Measurements from ENCODE around the gene PRAMEF18. TPM values are rescaled to one million over a fixed set of nuclear protein-coding genes. Genes with fewer than 3 reads are reported as not detected.
"Not testable (repeated sequence)": the region's sequence is repeated elsewhere in the genome, so short reads cannot be mapped to it uniquely, and the experiment has no call there.

PRAMEF18 gene, protein sequence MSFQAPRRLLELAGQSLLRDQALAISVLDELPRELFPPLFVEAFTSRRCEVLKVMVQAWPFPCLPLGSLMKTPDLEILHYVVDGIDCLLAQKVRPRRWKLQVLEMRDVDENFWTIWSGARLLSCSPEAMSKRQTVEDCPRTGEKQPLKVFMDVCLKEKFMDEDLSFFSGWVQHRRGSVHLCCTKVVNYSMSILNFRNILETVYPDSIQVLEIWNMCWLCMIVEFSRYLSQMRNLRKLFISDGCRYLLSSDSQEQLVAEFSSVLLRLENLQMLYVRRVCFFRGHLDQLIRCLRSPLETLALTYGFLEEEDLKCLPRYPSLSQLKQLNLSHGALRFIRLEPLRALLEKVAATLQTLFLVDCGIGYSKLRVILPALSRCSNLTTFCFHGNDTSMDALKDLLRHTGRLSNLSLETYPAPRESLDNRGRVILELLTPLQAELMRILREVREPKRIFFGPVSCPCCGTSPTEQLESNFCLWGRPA
- polyA plus RNA-seq, result not detected

DNA sequence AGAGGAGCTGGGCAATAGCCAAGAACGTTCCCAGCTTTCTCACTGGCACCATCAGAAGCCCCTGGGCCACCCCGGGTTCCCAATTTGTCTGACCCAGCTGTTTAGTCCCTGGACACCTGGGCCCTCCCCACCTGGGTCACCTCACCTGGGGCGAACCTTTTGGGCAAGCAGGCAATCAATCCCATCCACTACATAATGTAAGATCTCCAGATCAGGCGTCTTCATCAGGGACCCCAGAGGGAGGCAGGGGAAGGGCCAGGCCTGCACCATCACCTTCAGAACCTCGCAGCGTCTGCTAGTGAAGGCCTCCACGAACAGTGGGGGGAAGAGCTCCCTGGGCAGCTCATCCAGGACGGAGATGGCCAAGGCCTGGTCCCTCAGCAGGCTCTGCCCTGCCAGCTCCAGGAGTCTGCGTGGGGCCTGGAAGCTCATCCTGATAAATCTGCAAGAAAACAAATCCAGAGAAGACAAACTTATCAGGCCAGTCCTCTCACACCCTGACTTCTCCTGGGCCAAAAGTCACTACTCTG, at the start of gene PRAMEF18:
PRAMEF18 (minus strand) TSS at position 480 of the 530 bp plus-strand sequence; CDS start at position 432, 48 bp downstream.
- H3K27ac ChIP-seq (ENCODE audit: low read depth, low read length), result not testable (repeated sequence)
- 62 to 79% (median 74%) methylated on average over 9 of the region's 9 CpGs for WGBS, 3 donors

DNA sequence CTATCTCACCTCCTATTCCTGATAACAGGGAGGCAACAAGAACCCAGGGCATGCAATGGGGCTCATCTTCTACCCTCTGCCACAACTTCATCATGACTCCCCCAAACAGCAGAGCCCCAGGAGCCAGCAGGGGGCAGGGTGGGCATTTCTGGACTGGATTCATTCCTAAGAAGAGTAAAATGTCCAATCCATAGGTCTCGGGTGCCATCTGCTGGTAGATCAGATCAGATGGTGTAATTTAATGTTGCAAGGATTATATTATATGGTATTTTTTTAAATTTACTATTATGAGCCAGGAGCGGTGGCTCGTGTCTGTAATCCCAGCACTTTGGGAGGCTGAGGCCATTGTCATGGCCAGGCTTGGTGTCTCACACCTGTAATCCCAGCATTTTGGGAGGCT, 39.2 kb upstream of the PRAMEF18 start:
- WGBS, 3 donors, result 34 to 43% (median 40%) methylated on average over 2 of the region's 3 CpGs
- H3K27ac ChIP-seq (ENCODE audit: low read depth, low read length), result not testable (repeated sequence)

DNA sequence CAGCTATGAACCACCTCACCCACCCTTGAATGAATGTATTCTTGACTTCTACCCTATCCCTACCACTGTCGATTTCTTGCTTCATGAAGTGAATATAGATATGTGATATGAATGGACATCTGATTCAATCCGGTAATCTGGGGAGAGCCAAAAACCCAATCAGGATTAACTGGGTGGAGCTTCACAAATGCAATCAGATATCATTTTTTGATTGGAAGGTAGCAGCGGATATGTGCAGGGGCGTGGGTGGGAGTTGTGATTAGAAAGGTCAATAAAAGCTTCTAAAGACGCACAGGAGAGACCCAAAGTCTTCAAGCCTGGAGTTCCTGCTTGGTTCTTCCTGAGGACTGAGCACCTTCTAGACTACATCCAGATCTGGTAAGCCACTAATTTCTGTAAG, 27.9 kb upstream of the PRAMEF18 start, which contains the start of gene PRAMEF5:
PRAMEF5 (plus strand) TSS at position 301 of the 400 bp plus-strand sequence. CDS start 5,071 bp downstream, outside the sequence.
- H3K27ac ChIP-seq (ENCODE audit: low read depth, low read length), result not testable (repeated sequence)
- 74 to 95% (median 92%) methylated on average over 1 to 2 of the region's 5 CpGs for WGBS, 3 donors

DNA sequence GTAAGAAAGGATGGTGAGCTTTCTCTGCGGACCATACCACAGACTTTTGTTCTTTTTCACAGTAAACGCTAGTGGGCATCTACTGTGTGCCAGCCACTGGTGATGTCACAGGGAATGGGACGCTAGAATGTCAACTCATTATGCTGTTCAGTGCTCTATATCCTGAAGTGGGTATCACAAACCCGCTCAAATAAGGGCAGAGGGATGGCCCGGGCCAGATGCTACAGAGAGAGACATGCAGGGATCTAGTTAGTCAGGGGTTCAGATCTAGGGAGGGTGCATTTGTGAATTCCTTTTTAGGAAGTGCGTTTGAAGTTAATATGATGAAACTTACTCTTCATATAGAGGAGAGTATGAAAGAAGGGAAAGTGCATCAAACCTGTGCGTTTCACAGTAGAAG, 21.2 kb upstream of the PRAMEF18 start:
- WGBS, 3 donors, result 71 to 85% (median 79%) methylated on average over 6 of the region's 7 CpGs

DNA sequence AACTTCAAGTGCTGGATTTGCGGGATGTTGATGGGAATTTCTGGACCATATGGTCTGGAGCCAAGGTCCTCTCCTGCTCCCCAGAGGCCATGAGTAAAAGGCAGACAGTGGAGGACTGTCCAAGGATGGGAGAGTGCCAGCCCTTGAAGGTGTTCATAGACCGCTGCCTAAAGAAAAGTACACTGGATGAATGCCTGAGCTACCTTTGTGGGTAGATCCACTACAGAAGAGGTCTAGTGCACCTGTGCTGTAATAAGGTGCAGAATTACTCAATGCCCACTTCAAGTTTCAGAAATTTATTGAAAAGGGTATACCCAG, 20.6 kb upstream of the PRAMEF18 start:
- 68 to 90% (median 78%) methylated on average over 2 of the region's 2 CpGs for WGBS, 3 donors
- H3K27ac ChIP-seq (ENCODE audit: low read depth, low read length), result not testable (repeated sequence)

More for the DNA sequence above, 21.2 kb upstream of the PRAMEF18 start:
- H3K27ac ChIP-seq (ENCODE audit: low read depth, low read length), result not testable (repeated sequence)

DNA sequence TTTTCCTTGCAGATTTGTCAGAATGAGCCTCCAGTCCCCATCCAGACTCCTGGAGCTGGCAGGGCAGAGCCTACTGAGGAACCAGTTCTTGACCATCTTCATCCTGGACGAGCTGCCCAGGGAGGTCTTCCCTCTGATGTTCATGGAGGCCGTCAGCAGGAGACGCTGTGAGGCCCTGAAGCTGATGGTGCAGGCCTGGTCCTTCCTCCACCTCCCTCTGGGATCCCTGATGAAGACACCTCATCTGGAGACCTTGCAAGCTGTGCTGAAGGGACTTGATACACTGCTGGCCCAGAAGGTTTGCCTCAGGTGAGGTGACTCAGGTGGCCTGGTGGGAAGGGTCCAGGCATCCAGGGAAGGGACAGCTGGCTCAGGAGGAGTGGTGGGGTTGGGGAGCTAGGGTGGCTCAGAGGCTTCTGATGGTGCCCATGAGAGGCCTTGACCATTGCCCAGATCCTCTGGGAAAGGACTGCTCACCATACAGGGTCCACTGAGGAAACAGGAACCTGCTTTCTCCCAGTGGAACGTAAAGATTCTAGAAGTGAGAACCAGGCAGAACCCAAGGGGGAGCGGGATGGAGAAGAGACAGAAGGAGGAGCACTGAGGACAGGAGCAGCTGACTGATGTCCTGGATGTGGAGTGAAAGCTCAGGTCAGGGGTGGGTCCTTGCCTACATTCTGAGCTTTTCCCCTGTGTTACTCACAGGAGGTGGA, 20.0 kb upstream of the PRAMEF18 start:
- WGBS, 3 donors, result 64 to 86% (median 84%) methylated on average over 5 of the region's 5 CpGs

DNA sequence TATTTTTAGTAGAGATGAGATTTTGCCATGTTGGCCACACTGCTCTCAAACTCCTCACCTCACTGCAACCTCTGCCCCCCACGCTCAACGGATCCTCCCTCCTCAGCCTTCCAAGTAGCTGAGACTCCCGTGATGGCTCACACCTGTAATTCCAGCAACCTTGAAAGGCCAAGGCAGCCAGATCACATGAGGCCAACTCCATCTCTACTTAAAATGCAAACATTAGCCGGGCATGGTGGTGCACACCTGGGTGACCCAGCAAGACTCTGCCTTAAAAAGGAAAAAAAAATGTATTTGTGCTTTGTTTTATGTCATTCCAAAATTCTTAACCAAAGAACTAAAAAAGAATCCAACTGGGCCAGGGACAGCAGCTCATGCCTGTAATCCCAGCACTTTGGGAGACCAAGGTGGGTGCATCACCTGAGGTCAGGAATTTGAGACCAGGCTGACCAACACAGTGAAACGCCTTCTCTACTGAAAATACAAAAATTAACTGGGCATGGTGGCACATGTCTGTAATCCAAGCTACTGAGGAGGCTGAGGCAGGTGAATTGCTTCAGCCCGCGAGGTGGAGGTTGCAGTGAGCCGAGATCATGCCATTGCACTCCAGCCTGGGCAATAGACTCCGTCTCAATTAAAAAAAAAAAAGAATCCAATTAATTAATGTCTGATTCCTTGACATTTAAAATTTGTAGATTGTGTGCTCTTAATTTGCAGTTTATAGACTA, 17.7 kb upstream of the PRAMEF18 start:
- not testable (repeated sequence) for H3K27ac ChIP-seq (ENCODE audit: low read depth, low read length)
- 75 to 86% (median 85%) methylated on average over 9 of the region's 9 CpGs for WGBS, 3 donors

More for the DNA sequence above, 20.0 kb upstream of the PRAMEF18 start:
- H3K27ac ChIP-seq (ENCODE audit: low read depth, low read length), result not testable (repeated sequence)

DNA sequence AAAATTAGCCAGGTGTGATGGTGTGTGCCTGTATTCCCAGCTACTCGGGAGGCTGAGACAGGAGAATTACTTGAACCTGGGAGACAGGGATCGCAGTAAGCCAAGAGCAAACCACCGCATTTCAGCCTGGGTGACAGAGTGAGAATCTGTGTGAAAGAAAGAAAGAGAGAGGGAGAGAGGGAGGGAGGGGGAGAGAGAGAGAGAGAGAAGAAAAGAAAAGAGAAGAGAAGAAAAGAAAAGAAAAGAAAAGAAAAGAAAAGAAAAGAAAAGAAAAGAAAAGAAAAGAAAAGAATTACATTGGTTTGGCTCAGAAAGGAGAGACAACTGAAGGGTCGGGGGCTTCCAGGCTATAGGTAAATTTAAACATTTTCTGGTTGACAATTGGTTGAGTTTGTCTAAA, 13.7 kb upstream of the PRAMEF18 start:
- WGBS, 3 donors, result 86 to 90% (median 87%) methylated on average over 4 of the region's 4 CpGs
- H3K27ac ChIP-seq (ENCODE audit: low read depth, low read length), result not testable (repeated sequence)

DNA sequence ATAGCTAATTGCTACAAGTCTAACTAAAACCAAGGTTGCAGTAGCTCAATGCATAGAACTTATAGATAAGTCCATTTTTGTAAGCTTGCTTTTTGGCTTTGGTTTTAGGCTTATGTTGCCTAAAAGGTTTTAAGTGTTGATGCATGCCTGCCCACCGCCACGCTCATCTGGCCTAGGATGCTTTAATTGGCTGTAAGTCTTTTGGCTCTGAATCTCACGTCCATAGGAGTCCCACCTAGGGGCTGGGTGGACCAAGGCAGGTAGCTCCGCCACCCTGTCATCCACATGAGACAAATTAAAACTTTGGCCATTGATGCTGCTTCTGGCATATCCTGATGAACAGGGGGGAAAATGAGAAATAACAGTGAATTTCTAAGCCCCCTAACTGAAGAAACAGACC, 11.6 kb upstream of the PRAMEF18 start:
- not testable (repeated sequence) for H3K27ac ChIP-seq (ENCODE audit: low read depth, low read length)
- WGBS, 3 donors, result 68 to 79% (median 76%) methylated on average over 4 of the region's 4 CpGs

DNA sequence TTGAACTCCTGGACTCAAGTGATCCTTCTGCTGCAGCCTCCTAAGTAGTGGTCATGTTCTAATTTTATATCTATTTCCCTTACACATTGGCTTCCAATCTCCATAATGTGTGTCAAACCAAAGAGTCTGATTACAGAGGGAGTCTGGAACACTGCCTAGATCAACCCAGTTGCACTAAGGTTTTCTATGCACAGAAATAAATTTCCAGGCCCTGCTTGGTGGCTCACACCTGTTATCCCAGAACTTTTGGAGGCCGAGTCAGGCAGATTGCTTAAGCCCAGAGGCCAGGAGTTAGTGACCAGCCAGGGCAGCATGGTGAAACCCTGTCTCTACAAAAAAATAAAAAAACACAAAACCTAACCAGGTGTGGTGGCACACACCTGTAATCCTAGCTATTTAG, 8.1 kb upstream of the PRAMEF18 start:
- H3K27ac ChIP-seq (ENCODE audit: low read depth, low read length), result not testable (repeated sequence)
- 31 to 75% (median 67%) methylated on average over 1 of the region's 1 CpG for WGBS, 3 donors

DNA sequence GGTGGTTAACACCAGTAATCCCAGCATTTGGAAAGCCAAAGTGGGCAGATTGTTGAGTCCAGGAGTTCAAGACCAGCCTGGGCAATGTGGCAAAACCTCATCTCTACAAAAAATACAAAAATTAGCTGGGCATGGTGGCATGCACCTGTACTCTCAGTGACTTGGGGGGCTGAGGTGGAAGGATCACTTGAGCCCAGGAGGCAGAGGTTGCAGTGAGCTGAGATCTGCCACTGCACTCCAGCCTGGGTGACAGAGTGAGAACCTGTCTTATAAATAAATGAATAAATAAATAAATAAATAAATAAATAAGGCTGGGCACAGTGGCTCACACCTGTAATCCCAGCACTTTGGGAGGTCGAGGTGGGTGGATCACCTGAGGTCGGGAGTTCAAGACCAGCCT, 6.1 kb upstream of the PRAMEF18 start:
- 38 to 75% (median 70%) methylated on average over 2 of the region's 2 CpGs for WGBS, 3 donors
- not testable (repeated sequence) for H3K27ac ChIP-seq (ENCODE audit: low read depth, low read length)

DNA sequence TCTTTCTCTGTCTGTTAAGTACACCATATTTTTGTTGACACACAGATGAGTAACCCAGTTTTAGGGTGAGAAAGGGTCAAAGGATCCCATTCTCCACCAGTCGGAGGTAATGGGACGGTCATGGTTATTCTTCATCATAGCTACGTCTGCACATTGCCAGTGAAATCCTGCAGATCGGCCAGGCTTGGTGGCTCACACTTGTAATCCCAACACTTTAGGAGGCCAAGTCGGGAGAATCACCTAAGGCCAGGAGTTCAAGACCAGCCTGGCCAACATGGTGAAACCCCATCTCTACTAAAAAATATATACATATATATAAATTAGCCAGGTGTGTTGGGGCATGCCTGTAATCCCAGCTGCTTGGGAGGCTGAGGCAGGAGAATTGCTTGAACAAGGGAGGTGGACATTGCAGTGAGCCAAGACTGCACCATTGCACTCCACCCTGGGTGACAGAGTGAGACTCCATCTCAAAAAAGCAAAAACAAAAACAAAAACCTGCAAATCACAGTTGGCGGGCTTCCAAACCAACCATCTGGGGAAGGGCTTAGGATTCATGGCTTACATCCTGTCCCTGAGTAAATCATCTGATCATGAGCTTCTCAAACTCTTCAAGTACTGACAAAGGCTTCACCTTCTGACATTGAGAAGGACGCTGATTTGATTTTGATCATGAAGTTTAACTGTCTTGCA, 5.3 kb upstream of the PRAMEF18 start:
- 73 to 81% (median 81%) methylated on average over 7 of the region's 7 CpGs for WGBS, 3 donors
- not testable (repeated sequence) for H3K27ac ChIP-seq (ENCODE audit: low read depth, low read length)

DNA sequence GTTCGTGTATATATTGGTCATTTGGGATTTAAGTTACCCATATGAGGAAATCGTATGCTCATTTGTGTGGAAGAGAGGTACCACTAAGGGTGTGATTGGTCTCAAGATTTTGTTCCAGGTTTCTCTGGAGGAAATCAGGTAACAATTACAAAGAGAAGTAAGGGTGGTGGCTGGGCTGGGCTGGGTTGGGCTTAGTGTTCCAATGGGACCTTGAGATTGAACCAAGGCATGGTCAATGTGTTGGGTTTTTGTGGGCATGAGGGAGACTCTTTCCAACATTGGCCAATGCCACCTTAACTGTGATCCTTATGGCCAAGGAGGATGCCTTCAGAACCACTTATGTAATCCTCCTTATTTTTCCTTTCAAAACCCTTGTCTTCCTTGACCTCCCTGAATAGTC, 4.6 kb upstream of the PRAMEF18 start:
- WGBS, 3 donors, result 65 to 76% (median 75%) methylated on average over 2 of the region's 2 CpGs
- not testable (repeated sequence) for H3K27ac ChIP-seq (ENCODE audit: low read depth, low read length)

DNA sequence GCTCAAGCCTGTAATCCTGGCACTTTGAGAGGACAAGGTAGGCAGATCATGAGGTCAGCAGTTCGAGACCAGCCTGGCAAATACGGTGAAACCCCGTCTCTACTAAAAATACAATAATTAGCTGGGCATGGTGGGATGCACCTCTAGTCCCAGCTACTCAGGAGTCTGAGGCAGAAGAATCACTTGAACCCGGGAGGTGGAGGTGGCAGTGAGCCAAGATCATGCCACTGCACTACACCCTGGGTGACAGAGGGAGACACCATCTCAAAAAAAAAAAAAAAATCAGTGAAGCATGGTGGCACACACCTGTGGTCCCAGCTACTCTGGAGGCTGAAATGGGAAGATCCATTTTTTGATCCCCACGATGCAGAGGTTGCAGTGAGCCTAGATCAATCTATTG, 4.1 kb upstream of the PRAMEF18 start:
- H3K27ac ChIP-seq (ENCODE audit: low read depth, low read length), result not testable (repeated sequence)
- WGBS, 3 donors, result 79 to 85% (median 80%) methylated on average over 5 of the region's 5 CpGs

DNA sequence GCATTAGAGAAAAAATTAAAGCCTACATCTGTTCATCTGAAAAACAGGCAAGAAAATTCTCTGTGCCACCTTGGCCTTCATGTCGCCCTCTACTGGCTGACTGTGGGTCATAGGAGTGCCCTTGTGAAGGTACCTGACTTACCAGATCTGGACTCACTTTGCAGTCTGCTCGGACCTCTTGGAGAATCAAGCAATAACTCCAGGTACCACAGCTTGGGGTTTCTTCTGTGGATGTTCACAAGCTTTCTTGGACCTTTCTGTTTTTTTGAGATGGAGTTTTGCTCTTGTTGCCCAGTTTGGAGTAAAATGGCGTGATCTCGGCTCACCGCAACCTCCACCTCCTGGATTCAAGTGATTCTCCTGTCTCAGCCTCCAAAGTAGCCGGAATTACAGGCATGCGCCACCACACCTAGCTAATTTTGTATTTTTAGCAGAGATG, 2.4 kb upstream of the PRAMEF18 start:
- no peak overlapping the region for H3K27ac ChIP-seq (ENCODE audit: low read depth, low read length)
- WGBS, 3 donors, result 68 to 75% (median 74%) methylated on average over 7 of the region's 7 CpGs

DNA sequence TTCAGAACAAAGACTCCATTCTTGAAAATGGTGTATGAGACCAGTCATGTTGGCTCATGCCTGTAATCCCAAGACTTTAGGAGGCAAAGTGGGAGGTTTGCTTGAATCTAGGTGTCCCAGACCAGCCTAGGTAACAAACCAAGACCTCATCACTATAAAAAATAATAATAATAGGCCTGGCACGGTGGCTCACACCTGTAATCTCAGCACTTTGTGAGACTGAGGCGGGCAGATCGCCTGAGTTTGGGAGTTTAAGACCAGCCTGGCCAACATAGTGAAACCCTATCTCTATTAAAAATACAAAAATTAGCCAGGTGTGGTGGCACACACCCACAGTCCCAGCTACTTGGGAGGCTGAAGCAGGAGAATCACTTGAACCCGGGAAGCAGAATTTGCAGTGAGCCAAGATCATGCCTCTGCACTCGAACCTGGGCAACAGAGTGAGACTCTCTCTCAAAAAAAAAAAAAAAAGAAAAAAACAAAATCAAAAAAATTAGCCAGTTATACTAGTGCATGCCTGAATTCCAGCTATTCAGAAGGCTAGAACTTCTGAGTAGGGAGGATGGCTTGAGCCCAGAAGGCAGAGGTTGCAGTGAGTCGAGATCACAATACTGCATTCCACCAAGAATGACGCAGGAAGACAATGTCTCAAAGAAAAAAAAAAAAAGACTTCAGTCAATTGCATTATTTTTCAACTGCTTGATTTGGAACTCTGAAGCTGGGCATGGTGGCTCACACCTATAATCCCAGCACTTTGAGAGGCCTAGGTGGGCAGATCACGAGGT, 1.5 kb upstream of the PRAMEF18 start:
- 73 to 86% (median 85%) methylated on average over 8 of the region's 8 CpGs for WGBS, 3 donors
- H3K27ac ChIP-seq (ENCODE audit: low read depth, low read length), result not testable (repeated sequence)

DNA sequence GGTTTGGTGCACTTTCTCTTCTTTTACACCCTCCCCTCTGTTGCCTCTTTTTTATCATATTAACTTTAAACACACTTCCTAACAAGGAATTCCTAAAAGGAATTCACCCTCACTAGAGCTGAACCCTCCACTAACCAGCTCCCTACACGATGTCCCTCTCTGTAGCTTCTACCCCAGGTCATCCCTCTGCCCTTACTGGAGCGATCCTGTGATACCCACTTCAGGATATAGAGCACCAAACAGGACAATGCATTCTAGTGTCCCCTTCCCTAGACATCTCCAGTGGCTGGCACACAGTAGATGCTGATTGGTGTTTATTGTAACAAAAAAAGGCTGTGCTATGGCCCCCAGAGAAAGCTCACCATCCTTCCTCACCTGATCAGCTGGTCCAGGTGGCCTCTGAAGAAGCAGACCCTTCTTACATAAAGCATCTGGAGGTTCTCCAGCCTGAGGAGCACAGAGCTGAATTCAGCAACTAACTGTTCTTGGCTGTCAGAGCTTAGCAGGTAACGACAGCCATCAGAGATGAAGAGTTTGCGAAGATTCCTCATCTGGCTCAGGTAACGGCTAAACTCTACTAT, 1.4 kb downstream of the PRAMEF18 start:
- no peak overlapping the region for H3K27ac ChIP-seq (ENCODE audit: low read depth, low read length)
- 68 to 86% (median 84%) methylated on average over 5 of the region's 5 CpGs for WGBS, 3 donors

Measured in adipose tissue (tissue), 3 donors.